Measurements from ENCODE around the gene KLHL40.

KLHL40 gene

DNA sequence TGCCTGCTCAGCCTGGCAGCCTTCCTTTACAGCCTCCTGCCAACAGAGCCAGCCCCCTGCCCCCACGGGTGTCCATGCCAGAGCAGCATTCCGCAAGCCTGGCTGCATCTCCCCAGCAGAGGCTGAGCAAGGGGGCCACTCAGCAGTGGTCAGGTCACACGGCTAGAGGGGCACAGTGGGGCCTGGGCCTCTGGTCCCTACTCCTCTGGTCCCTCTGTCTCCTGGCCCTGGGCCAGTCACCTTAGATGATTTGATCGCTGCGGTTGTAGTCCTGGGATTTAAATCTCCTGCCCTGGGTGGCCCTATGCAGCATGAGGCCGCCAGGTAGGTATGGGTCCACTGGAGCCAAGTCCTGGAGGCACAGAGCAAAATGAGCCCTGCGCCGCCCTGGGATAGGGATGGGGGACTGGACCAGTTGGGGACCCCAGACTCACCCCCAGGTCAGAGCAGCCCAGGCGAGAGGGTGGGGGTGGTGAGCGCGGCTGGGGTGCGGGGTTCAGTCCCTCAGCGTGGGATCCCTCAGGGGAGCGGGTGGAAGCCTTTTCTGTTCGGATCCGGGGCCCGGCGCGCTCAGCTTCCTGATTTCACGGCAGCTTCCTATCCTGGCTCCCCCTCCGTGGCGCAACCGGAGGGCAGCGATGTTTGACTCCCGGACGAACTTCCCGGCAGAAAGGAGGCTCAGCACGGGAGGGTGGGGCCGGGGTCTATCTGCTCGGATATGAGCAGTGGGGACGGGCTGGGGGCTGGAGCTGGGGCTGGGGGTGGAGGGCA, 31.6 kb upstream of the KLHL40 start, which contains the start of gene ZBTB47:
TSS of gene ZBTB47 (plus strand) at position 138 of the 771 bp plus-strand sequence. CDS start 4,659 bp downstream, outside the sequence.
- H3K4me3 ChIP-seq (ENCODE audit: low read length): peak within 1 kb of the TSS; percentile 64
- no peaks in the 10 kb centered on the region for H3K9me3 ChIP-seq (ENCODE audit: low read length)
- no peaks in the 10 kb centered on the region for H3K27me3 ChIP-seq (ENCODE audit: insufficient read depth, low read length)
- peaks cover 25% of the 10 kb centered on the region for H3K4me1 ChIP-seq (ENCODE audit: insufficient read depth, low read length)
- H3K36me3 ChIP-seq (ENCODE audit: insufficient read depth, low read length): no peaks in the 10 kb centered on the region
- H2AFZ ChIP-seq (ENCODE audit: low read depth, low read length): peak within 1 kb of the TSS; percentile 85

DNA sequence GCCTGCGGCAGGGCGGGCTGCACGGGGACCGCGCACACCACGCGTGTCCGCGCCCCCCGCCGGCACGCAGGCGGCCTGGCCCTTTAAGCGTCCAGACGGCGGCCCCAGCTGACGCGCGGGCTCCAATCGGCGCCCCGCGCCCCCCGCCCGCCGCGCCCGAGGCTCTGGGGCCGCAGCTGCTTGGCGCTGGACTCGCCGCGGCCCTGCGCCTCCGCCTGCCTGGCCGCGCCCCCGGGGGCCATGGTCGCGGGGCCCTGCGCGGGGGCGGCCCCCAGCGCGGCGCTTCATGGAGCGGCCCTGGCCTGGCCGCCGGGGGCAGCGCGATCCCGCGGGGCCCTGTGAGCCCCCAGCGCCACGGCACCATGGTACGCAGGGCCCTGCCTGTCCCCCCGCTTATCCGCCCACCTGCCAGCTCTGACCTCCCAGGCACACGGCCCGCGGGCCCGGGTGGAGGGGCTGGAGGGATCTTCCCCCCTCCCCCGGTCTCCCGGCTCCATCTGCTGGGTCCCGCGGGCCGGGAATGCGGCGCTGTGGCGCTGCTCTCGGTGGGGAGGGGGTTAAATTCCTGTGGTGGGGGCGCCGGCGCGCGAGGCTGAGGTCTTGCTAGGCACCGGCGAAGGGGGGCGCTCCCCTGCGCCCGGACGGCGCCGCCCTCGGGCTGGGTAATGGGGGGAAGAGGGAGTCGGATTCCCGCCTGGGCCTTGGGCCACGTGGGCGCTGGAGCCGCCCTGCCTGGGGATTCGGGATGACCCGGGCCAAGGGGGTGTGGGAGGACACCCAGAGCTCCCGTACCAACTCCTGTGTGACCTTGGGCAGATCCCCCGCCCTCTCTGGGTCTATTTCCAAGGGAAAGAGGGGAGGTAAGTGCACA, 30.8 kb upstream of the KLHL40 start:
- Histone ChIP-seq H3K4me1 (ENCODE audit: insufficient read depth, low read length) (peaks cover 25% of the 10 kb centered on the region), H3K9me3 (ENCODE audit: low read length) (no peaks in the 10 kb centered on the region), H3K27me3 (ENCODE audit: insufficient read depth, low read length) (no peaks in the 10 kb centered on the region), H3K36me3 (ENCODE audit: insufficient read depth, low read length) (peaks cover under 1% of the 10 kb centered on the region), H3K4me3 (ENCODE audit: low read length) (peak overlapping the region; percentile 64), H2AFZ (ENCODE audit: low read depth, low read length) (peak overlapping the region; percentile 85)

DNA sequence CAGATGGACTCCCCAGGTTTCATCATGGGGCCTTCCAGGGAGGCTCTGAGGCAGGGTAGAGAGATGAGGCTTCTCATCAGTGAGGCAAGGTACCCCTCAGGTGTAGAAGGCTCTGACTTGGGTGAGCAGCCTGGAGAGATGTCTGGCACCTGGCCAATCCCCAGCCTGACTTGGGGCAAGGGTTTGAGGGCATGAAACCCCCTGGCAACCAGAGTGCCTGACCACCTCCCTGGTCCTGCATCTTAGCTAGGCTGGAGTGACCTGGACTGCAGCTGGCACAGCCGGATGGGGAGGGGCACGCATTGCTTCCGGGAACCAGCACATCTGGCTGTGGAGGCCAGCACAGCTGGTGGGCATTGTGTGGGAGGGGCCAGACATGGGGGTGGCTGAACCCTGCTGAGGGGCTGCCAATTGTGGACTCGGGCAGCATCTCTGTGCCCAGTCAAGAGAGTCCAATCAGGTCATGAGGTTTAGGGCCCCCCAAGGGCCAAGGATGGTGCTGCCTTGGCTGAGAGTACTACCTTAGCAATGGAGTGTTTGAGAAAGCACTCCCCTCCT, 29.9 kb upstream of the KLHL40 start:
- H3K36me3 ChIP-seq (ENCODE audit: insufficient read depth, low read length): peaks cover 3% of the 10 kb centered on the region
- H2AFZ ChIP-seq (ENCODE audit: low read depth, low read length): no peak overlapping the region
- peaks cover 25% of the 10 kb centered on the region for H3K4me1 ChIP-seq (ENCODE audit: insufficient read depth, low read length)
- peak overlapping the region; percentile 64 for H3K4me3 ChIP-seq (ENCODE audit: low read length)
- no peaks in the 10 kb centered on the region for H3K27me3 ChIP-seq (ENCODE audit: insufficient read depth, low read length)
- no peaks in the 10 kb centered on the region for H3K9me3 ChIP-seq (ENCODE audit: low read length)

DNA sequence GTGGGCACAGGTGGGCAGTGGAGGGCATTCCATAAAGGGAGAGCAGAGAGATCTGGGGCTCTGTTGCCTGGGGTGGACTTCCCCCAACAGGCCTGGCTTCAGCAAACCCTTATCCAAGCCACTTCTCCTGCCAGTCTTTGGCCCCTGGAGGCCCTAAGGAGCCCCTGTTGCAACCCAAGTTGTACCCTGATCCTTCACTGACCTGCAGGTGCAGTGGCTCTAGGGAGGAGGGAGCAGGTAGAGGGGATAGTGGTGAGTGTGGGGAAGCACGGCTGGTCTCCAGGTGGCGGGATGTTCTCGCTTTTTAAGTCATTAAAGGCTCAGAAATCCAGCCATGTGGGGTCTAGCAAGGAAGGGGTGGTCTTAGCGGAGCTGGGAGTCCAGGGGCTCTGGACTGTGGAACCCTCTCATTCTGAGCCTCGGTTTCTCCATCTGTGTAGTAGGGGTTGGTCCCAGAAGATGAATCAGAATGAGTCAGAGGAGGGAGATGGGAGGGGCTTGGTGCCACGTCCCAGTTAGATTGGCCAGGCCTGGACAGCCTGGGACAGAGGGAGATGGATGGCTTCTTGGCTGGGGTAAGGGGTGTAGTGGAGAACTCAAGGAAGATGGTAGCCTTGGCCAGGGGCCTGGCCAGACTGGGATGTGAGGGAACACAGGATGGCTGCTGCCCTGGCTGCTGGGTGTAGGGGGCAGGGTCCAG, 29.2 kb upstream of the KLHL40 start:
- H3K36me3 ChIP-seq (ENCODE audit: insufficient read depth, low read length): peaks cover 3% of the 10 kb centered on the region
- H3K4me3 ChIP-seq (ENCODE audit: low read length): no peak overlapping the region
- H3K9me3 ChIP-seq (ENCODE audit: low read length): no peaks in the 10 kb centered on the region
- H3K4me1 ChIP-seq (ENCODE audit: insufficient read depth, low read length): peaks cover 25% of the 10 kb centered on the region
- no peak overlapping the region for H2AFZ ChIP-seq (ENCODE audit: low read depth, low read length)
- H3K27me3 ChIP-seq (ENCODE audit: insufficient read depth, low read length): no peaks in the 10 kb centered on the region

DNA sequence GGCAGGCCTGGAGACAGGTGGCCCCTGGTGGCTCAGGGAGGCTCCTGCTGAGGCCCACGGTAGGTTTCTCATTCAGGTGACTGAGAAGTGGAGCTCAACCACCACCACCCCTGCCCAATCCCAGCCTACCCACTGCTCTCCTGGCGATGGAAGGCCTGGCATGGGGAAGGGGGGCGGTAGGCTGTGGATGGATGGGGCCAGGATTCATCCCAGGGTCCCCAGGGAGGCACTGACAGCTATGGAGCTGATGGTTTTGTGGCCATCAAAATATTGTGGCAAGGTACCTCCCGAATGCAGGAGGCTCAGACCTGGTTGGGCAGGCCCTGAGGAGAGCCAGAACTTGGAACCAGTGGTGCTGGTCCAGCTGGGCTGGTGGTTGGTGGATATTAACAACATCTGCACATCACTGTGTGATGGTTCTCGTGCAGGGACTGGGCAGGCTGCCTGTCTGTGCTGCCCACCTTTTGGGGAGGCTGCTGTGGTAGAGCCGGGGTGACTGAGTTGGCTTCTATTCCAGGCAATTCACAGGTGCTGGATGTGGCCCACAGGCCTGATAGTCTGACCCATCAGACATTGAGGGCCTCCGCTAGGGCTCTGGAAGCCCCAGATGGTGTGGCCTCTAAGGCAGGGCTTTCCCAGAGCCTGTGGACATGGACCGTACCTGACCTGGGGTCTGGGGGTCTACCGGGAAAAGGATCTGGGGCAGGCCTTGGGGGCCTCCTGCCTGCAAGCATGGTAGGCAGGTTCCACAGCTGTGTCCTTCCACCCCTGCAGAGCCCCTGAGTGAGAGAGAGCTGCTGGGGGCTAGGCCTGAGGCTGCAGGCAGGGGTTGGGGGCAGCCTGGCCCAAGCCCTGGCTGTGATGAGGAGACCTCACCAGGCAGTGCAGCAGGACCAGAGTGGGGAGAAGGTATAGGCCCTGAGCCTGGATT, 28.4 kb upstream of the KLHL40 start:
- no peak overlapping the region for H3K4me3 ChIP-seq (ENCODE audit: low read length)

DNA sequence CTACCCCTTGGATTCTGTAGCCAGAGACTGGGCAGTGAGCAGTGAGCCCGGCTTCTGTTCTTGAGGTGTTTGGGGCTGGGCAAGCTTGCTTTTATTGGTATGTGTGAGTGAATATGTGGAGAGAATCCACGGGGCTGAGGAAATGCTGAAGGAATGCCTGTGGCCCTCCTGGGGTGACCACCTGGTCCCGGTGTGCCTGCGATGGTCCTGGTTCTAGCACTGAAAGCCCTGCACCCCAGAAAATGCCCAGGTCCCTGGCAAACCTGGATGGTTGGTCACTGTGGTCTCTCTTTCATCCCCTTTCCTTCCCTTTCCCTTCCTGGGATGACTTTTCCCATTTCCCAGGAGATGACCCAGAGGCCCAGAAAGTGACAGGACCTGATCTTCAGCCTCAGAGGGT, 27.7 kb upstream of the KLHL40 start:
- no peaks in the 10 kb centered on the region for H3K9me3 ChIP-seq (ENCODE audit: low read length)
- H3K27me3 ChIP-seq (ENCODE audit: insufficient read depth, low read length): no peaks in the 10 kb centered on the region
- H3K36me3 ChIP-seq (ENCODE audit: insufficient read depth, low read length): peaks cover 3% of the 10 kb centered on the region
- H3K4me1 ChIP-seq (ENCODE audit: insufficient read depth, low read length): peaks cover 21% of the 10 kb centered on the region
- H3K4me3 ChIP-seq (ENCODE audit: low read length): no peak overlapping the region
- no peak overlapping the region for H2AFZ ChIP-seq (ENCODE audit: low read depth, low read length)

More for the DNA sequence above, 28.4 kb upstream of the KLHL40 start:
- H3K27me3 ChIP-seq (ENCODE audit: insufficient read depth, low read length): no peaks in the 10 kb centered on the region
- peaks cover 25% of the 10 kb centered on the region for H3K4me1 ChIP-seq (ENCODE audit: insufficient read depth, low read length)
- no peak overlapping the region for H2AFZ ChIP-seq (ENCODE audit: low read depth, low read length)
- no peaks in the 10 kb centered on the region for H3K9me3 ChIP-seq (ENCODE audit: low read length)
- H3K36me3 ChIP-seq (ENCODE audit: insufficient read depth, low read length): peaks cover 3% of the 10 kb centered on the region

DNA sequence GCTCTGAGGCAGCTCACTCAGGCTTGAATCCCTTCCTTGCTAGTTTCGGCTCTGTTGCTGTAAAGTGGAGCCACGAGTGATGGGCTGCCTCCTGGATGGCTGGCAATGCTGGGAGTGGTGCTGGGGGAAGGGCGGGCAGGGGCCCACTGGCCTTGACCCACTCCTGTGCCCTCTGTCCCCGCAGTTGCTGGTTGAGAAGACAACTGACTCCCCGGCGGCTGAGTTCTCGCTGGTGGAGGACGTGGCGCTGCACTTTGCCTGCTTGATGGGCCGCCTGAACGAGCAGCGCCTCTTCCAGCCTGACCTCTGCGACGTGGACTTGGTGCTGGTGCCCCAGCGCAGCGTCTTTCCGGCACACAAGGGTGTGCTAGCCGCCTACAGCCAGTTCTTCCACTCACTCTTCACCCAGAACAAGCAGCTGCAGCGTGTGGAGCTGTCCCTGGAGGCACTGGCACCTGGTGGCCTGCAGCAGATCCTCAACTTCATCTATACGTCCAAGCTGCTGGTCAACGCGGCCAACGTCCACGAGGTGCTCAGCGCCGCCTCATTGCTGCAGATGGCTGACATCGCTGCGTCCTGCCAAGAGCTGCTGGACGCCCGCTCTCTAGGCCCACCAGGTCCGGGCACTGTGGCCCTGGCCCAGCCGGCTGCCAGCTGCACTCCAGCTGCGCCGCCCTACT, 27.1 kb upstream of the KLHL40 start:
- H3K9me3 ChIP-seq (ENCODE audit: low read length): no peaks in the 10 kb centered on the region
- no peaks in the 10 kb centered on the region for H3K27me3 ChIP-seq (ENCODE audit: insufficient read depth, low read length)
- H3K36me3 ChIP-seq (ENCODE audit: insufficient read depth, low read length): peaks cover 3% of the 10 kb centered on the region
- peaks cover 15% of the 10 kb centered on the region for H3K4me1 ChIP-seq (ENCODE audit: insufficient read depth, low read length)
- no peak overlapping the region for H3K4me3 ChIP-seq (ENCODE audit: low read length)
- H2AFZ ChIP-seq (ENCODE audit: low read depth, low read length): no peak overlapping the region

DNA sequence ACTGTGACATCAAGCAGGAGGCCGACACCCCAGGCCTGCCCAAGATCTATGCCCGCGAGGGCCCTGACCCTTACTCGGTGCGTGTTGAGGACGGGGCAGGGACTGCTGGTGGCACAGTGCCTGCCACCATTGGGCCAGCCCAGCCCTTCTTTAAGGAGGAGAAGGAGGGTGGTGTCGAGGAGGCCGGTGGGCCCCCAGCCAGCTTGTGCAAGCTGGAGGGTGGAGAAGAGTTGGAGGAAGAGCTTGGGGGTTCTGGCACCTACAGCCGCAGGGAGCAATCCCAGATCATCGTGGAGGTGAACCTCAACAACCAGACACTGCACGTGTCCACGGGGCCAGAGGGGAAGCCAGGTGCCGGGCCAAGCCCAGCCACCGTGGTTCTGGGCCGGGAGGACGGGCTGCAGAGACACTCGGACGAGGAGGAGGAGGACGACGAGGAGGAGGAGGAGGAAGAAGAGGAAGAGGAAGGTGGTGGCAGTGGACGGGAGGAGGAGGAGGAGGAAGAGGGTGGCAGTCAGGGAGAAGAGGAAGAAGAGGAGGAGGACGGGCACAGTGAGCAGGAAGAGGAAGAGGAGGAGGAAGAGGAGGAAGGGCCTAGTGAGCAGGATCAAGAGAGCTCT, 26.5 kb upstream of the KLHL40 start:
- no peaks in the 10 kb centered on the region for H3K27me3 ChIP-seq (ENCODE audit: insufficient read depth, low read length)
- no peak overlapping the region for H2AFZ ChIP-seq (ENCODE audit: low read depth, low read length)
- no peak overlapping the region for H3K4me3 ChIP-seq (ENCODE audit: low read length)
- H3K9me3 ChIP-seq (ENCODE audit: low read length): no peaks in the 10 kb centered on the region
- H3K4me1 ChIP-seq (ENCODE audit: insufficient read depth, low read length): peaks cover 9% of the 10 kb centered on the region
- peaks cover 3% of the 10 kb centered on the region for H3K36me3 ChIP-seq (ENCODE audit: insufficient read depth, low read length)

DNA sequence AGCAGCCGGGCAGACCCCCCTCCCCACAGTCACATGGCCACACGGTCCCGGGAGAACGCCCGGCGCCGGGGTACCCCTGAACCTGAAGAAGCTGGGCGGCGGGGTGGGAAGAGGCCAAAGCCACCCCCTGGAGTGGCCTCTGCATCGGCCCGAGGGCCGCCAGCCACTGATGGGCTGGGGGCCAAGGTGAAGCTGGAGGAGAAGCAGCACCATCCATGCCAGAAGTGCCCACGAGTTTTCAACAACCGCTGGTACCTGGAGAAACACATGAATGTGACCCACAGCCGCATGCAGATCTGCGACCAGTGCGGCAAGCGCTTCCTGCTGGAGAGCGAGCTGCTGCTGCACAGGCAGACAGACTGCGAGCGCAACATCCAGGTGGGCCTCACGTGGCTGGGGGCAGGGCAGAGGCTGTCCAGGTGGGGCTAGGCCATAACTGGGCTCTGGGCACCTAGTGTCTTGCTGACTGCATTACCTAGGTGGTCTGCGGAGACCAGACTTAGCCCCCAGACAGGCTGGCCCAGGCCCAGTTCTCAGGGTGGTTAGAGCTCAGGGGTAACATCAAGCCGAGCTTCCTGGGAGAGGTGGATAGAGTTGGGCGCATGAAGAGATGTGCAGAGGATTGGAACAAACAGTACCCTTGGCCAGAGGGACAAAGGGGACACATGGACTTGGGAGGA, 25.7 kb upstream of the KLHL40 start:
- Histone ChIP-seq H3K36me3 (ENCODE audit: insufficient read depth, low read length) (peaks cover 3% of the 10 kb centered on the region), H3K4me3 (ENCODE audit: low read length) (no peak overlapping the region), H3K9me3 (ENCODE audit: low read length) (no peaks in the 10 kb centered on the region)

DNA sequence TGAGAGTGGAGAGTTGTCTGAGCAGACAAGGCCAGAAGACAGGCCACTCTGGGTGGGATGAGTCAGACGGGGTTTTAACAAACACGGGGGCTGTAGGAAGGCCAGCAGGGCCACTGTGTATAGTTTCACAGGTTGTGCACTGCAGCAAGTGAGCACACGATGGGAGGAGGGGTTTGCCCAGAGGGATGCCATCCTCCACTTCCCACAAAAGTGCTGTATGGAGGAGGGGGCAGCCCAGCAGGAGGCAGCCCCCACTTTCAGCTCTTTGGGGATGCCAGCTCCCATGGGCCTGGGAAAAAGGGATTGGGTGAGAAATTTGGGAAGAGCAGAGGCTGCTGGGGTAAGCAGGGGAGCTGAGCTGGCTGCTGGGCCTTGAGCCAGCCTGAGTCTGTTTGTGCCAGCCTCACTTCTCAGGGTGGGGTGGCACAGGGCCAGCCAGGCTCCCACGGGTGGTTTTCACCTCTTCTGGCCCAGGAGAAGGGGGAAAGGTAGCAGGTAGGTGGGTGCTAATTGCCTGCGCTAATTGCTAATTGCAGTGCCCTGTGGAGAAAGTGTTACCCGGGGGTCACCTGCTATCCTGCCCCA, 25.1 kb upstream of the KLHL40 start:
- Histone ChIP-seq H3K4me1 (ENCODE audit: insufficient read depth, low read length) (peaks cover 2% of the 10 kb centered on the region), H2AFZ (ENCODE audit: low read depth, low read length) (no peak overlapping the region), H3K27me3 (ENCODE audit: insufficient read depth, low read length) (no peaks in the 10 kb centered on the region), H3K9me3 (ENCODE audit: low read length) (no peaks in the 10 kb centered on the region), H3K4me3 (ENCODE audit: low read length) (no peak overlapping the region), H3K36me3 (ENCODE audit: insufficient read depth, low read length) (peaks cover 3% of the 10 kb centered on the region)

More for the DNA sequence above, 25.7 kb upstream of the KLHL40 start:
- Histone ChIP-seq H3K4me1 (ENCODE audit: insufficient read depth, low read length) (peaks cover 7% of the 10 kb centered on the region), H3K27me3 (ENCODE audit: insufficient read depth, low read length) (no peaks in the 10 kb centered on the region), H2AFZ (ENCODE audit: low read depth, low read length) (no peak overlapping the region)
